ENCODE results near the gene VDAC2.

GRCh38 chr10:75179657-75180177 lies 30.9 kb upstream of the VDAC2 start:
- TF ChIP-seq EZH2 (IDR thresholded peaks at IDR 0.05; ENCODE audit: borderline replicate concordance) (no peak), CTCF (IDR thresholded peaks at IDR 0.05; ENCODE audit: poor library complexity) (no peak), EZH2phosphoT487 (IDR thresholded peaks at IDR 0.05; ENCODE audit: low read depth, severe bottlenecking, unreplicated experiment) (no peak)
